Measurements from ENCODE around the gene RXRG. TPM values are rescaled to one million over a fixed set of nuclear protein-coding genes. Genes with fewer than 3 reads are reported as not detected.

RXRG gene
- total RNA-seq, 2 donors from 2014 or later = 0.20 to 0.74 TPM

DNA sequence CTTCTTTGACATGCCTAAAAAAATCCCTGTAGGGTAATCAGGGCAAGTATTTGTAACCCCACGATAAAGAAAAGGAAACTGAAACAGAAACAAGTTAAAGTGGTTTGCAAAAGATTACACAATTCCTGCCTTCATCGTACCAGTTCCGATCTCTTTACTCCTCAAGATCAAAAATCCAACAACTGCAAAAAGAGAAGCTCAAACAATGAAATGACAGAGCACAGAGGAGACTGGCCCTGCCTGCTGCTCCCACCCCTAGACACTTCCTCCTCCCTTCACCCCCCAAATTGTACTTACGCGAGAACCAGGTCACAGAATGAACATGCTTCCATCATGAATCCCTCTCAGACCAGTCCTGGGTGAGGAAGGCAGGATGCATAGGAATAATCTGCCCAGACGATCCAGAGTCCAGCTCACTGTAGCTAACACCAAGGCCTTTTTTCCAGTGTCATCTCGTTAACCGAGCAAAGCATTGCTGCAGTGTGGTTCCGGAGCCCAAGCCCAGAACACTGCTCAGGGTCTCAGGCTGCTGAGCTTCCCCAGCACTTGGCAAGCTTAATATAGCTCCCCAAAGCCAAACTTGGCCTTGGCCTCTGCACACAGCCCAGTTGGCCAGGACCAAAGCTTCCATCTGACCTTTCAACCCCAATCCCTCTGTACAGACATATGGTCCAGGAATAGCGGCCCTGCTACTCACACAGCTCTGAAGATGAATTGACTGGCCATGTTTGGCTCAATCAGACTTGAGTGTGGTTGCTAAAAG, 20.3 kb downstream of the RXRG start:
- no peaks in the 10 kb centered on the region for H3K27me3 ChIP-seq
- intact Hi-C loops (cut with DNase I) = no loop called here
- H3K36me3 ChIP-seq = no peaks in the 10 kb centered on the region
- no peaks in the 10 kb centered on the region for H3K4me1 ChIP-seq
- H3K9ac ChIP-seq (ENCODE audit: low read depth in 2 of 2, low read length in 2 of 2) = no peak overlapping the region
- TF ChIP-seq, protein P1, sequence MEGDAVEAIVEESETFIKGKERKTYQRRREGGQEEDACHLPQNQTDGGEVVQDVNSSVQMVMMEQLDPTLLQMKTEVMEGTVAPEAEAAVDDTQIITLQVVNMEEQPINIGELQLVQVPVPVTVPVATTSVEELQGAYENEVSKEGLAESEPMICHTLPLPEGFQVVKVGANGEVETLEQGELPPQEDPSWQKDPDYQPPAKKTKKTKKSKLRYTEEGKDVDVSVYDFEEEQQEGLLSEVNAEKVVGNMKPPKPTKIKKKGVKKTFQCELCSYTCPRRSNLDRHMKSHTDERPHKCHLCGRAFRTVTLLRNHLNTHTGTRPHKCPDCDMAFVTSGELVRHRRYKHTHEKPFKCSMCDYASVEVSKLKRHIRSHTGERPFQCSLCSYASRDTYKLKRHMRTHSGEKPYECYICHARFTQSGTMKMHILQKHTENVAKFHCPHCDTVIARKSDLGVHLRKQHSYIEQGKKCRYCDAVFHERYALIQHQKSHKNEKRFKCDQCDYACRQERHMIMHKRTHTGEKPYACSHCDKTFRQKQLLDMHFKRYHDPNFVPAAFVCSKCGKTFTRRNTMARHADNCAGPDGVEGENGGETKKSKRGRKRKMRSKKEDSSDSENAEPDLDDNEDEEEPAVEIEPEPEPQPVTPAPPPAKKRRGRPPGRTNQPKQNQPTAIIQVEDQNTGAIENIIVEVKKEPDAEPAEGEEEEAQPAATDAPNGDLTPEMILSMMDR (IDR thresholded peaks at IDR 0.05) = no peak
- H3K9me3 ChIP-seq = no peaks in the 10 kb centered on the region
- H3K27ac ChIP-seq = peak overlapping the region; percentile 26
- DNase-seq = no peak
- no peak overlapping the region for H3K4me3 ChIP-seq

DNA sequence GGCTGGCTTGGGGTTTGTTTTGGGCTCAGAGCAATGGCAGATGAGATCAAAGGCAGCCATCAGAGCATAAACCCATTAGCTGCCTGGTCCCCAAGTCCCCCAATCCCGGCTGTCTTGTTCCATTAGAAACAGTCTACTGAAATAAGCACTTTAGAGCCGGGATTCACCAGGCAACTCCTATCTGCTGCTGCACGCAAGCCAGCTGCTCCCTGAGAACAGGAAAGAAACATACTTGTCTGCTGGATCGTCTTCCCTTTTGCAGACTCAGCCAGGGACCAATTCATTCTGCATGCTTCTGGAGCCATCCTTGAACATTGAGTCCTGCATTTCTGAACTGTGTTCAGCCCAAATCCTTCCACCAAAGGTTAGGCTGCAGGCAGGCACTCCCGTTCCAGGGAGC, 21.8 kb downstream of the RXRG start:
- Histone ChIP-seq H3K9ac (ENCODE audit: low read depth in 2 of 2, low read length in 2 of 2) (no peak overlapping the region), H3K9me3 (no peaks in the 10 kb centered on the region), H3K4me1 (no peaks in the 10 kb centered on the region), H3K36me3 (no peaks in the 10 kb centered on the region), H3K27ac (no peak overlapping the region), H3K4me3 (no peak overlapping the region), H3K27me3 (no peaks in the 10 kb centered on the region)
- intact Hi-C loops (cut with DNase I) = no loop called here
- no peak for DNase-seq
- TF ChIP-seq, protein P1 (IDR thresholded peaks at IDR 0.05) = no peak

DNA sequence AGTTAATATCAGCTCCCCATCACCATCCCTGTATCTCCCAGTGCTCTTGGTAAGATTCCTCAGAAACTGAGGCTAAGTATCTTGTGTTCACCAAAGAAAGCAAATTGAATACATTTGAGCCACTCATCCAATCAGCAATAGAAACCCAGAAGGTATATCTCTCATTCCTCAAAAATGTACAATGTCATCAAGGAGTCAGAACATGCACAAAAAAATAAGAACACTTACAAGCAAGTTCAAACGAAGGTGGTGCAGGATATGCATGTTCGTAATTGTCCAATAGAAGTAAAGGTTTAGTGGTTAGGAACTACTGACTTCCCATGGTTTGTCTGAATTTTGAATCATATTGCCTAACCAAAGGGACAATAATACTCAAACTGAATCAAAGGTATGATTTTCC, 24.3 kb downstream of the RXRG start:
- no peaks in the 10 kb centered on the region for H3K4me1 ChIP-seq
- no peak overlapping the region for H3K27ac ChIP-seq
- H3K27me3 ChIP-seq = no peaks in the 10 kb centered on the region
- H3K9ac ChIP-seq (ENCODE audit: low read depth in 2 of 2, low read length in 2 of 2) = no peak overlapping the region
- no peak overlapping the region for H3K4me3 ChIP-seq
- no peaks in the 10 kb centered on the region for H3K36me3 ChIP-seq
- intact Hi-C loops (cut with DNase I) = no loop called here
- H3K9me3 ChIP-seq = no peaks in the 10 kb centered on the region
- no peak for DNase-seq
- TF ChIP-seq, protein P1 (IDR thresholded peaks at IDR 0.05) = no peak

DNA sequence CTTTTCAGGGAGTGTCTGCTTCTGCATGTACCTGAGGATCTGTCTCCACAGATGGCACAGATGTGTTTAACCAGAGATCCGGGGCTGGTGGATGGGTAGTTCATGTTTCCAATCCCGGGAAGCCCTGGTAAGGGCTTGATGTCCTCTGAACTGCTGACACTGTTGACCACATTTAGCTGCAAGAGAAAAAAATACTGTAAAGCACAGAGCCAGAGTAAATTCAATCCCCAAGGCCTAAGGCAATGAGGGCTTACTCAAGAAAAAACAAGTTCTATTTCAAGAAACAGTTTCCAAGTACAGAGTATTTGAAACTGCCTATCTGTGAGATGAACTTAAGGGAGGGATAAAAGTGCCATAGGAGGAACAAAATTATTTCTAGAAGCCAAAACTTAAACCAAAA, 25.1 kb downstream of the RXRG start:
- TF ChIP-seq, protein P1 (IDR thresholded peaks at IDR 0.05) = no peak
- H3K4me3 ChIP-seq = no peak overlapping the region

DNA sequence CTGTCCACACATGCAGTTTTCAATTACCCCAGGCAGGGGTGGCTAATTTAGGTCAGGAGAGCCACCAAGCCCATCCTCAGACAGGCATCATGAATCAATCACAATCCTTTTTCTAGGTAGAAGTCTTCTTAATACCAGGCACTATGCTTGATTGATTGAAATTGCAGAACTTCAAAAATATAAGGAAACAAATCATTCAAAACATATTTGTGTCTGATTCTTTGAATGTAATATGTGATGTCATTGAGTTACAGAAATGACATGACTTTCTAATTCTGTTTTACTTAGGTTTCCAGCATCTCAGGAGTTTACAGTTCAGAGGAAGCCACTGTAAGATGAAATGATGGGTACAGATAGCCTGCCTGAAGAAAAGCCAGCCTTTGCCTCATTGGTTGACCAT, 26.7 kb downstream of the RXRG start:
- Histone ChIP-seq H3K9me3 (no peaks in the 10 kb centered on the region), H3K36me3 (no peaks in the 10 kb centered on the region), H3K27me3 (no peaks in the 10 kb centered on the region), H3K27ac (no peak overlapping the region), H3K4me1 (no peaks in the 10 kb centered on the region), H3K9ac (ENCODE audit: low read depth in 2 of 2, low read length in 2 of 2) (no peak overlapping the region), H3K4me3 (no peak overlapping the region)
- intact Hi-C loops (cut with DNase I) = no loop called here
- TF ChIP-seq, protein P1 (IDR thresholded peaks at IDR 0.05) = no peak
- DNase-seq = no peak

More for the DNA sequence above, 25.1 kb downstream of the RXRG start:
- intact Hi-C loops (cut with DNase I) = no loop called here
- Histone ChIP-seq H3K36me3 (no peaks in the 10 kb centered on the region), H3K4me1 (no peaks in the 10 kb centered on the region), H3K9me3 (no peaks in the 10 kb centered on the region), H3K27me3 (no peaks in the 10 kb centered on the region), H3K27ac (no peak overlapping the region), H3K9ac (ENCODE audit: low read depth in 2 of 2, low read length in 2 of 2) (no peak overlapping the region)
- no peak for DNase-seq
